Liver (tissue), 3 donors: Measurements from ENCODE around the gene OMD.

Experiments
- EGR1 ChIP-seq, 2 donors: IDR thresholded peaks; 2 replicates each; pipeline ENCODE4 v1.6.1; 2016 to 2018; ENCODE audit warnings: antibody characterized with exemption in 2 of 2, low read depth in 2 of 2
- GABPA ChIP-seq, 2 donors: IDR thresholded peaks in 1 of 2; conservative IDR thresholded peaks in 1 of 2; 2 replicates each; pipeline ENCODE4 v1.6.1; 2016; ENCODE audit warnings: antibody characterized with exemption in 2 of 2, mild to moderate bottlenecking in 1 of 2, moderate library complexity in 1 of 2
- JUND ChIP-seq, 2 donors: IDR thresholded peaks; 2 replicates each; pipeline ENCODE4 v1.6.1; 2016; ENCODE audit warnings: antibody characterized with exemption in 2 of 2
- RAD21 ChIP-seq, 2 donors: IDR thresholded peaks; 2 replicates each; pipeline ENCODE4 v1.6.1; 2016; ENCODE audit warnings: antibody characterized with exemption in 2 of 2, mild to moderate bottlenecking in 2 of 2
- SP1 ChIP-seq: IDR thresholded peaks from 2 replicates; pipeline ENCODE4 v1.6.1; 2018; ENCODE audit warnings: antibody characterized with exemption, mild to moderate bottlenecking
- TAF1 ChIP-seq: conservative IDR thresholded peaks from 2 replicates; pipeline ENCODE4 v1.6.1; 2016; ENCODE audit warnings: antibody characterized with exemption, mild to moderate bottlenecking
- TF ChIP-seq, protein P1 (sequence below): fragments of 150-350 bp; IDR thresholded peaks from 2 replicates; pipeline ENCODE4 v1.5.1; 2017; ENCODE audit warnings: improper control_type of control experiment, low read depth, low read length; ENCODE audit not compliant: missing input control
- TF ChIP-seq, protein P2 (sequence below): IDR thresholded peaks from 2 replicates; pipeline ENCODE4 v1.6.1; 2016; ENCODE audit warnings: antibody characterized with exemption
- TF ChIP-seq, protein P3 (sequence below): IDR thresholded peaks from 2 replicates; pipeline ENCODE4 v1.6.1; 2016; ENCODE audit warnings: antibody characterized with exemption, mild to moderate bottlenecking
- donor health status: healthy.
- donor health status: healthy.

DNA sequence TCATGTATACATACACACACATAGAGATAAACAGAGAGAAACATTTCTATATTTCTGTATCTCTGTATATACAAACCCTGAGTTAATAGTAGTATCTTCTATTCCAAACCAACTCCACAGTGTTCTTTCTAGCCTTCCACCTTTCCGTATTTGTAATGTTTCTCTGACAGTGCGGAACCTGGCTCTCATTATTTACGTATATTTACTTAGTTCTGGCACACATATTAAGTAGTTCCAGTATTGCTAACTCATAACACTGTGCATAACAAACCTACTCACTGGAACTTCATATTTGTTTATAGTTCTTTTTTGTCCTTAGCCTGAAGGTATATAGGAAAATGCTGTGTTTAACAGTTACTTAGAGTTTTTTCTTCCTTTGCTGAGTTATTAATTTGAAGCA lies 26.4 kb downstream of the OMD start:
- TF ChIP-seq RAD21 (IDR thresholded peaks at IDR 0.05) (no peak), TAF1 (no peak), SP1 (no peak), GABPA (IDR thresholded peaks at IDR 0.05 in 1 of 2, conservative IDR thresholded peaks at IDR 0.05 in 1 of 2) (no peak), EGR1 (IDR thresholded peaks at IDR 0.05; ENCODE audit: low read depth in 2 of 2) (no peak), JUND (IDR thresholded peaks at IDR 0.05) (no peak)
- TF ChIP-seq, protein P1, sequence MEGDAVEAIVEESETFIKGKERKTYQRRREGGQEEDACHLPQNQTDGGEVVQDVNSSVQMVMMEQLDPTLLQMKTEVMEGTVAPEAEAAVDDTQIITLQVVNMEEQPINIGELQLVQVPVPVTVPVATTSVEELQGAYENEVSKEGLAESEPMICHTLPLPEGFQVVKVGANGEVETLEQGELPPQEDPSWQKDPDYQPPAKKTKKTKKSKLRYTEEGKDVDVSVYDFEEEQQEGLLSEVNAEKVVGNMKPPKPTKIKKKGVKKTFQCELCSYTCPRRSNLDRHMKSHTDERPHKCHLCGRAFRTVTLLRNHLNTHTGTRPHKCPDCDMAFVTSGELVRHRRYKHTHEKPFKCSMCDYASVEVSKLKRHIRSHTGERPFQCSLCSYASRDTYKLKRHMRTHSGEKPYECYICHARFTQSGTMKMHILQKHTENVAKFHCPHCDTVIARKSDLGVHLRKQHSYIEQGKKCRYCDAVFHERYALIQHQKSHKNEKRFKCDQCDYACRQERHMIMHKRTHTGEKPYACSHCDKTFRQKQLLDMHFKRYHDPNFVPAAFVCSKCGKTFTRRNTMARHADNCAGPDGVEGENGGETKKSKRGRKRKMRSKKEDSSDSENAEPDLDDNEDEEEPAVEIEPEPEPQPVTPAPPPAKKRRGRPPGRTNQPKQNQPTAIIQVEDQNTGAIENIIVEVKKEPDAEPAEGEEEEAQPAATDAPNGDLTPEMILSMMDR = no peak
- TF ChIP-seq, protein P2, sequence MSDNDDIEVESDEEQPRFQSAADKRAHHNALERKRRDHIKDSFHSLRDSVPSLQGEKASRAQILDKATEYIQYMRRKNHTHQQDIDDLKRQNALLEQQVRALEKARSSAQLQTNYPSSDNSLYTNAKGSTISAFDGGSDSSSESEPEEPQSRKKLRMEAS = no peak
- TF ChIP-seq, protein P3, sequence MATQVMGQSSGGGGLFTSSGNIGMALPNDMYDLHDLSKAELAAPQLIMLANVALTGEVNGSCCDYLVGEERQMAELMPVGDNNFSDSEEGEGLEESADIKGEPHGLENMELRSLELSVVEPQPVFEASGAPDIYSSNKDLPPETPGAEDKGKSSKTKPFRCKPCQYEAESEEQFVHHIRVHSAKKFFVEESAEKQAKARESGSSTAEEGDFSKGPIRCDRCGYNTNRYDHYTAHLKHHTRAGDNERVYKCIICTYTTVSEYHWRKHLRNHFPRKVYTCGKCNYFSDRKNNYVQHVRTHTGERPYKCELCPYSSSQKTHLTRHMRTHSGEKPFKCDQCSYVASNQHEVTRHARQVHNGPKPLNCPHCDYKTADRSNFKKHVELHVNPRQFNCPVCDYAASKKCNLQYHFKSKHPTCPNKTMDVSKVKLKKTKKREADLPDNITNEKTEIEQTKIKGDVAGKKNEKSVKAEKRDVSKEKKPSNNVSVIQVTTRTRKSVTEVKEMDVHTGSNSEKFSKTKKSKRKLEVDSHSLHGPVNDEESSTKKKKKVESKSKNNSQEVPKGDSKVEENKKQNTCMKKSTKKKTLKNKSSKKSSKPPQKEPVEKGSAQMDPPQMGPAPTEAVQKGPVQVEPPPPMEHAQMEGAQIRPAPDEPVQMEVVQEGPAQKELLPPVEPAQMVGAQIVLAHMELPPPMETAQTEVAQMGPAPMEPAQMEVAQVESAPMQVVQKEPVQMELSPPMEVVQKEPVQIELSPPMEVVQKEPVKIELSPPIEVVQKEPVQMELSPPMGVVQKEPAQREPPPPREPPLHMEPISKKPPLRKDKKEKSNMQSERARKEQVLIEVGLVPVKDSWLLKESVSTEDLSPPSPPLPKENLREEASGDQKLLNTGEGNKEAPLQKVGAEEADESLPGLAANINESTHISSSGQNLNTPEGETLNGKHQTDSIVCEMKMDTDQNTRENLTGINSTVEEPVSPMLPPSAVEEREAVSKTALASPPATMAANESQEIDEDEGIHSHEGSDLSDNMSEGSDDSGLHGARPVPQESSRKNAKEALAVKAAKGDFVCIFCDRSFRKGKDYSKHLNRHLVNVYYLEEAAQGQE = no peak
